Liver (tissue), 9 donors: ENCODE results near the gene GRID1. TPM values are rescaled to one million over a fixed set of nuclear protein-coding genes. Genes with fewer than 3 reads are reported as not detected.

Experiments used
- DNase-seq: peaks from one replicate; pipeline ENCODE4 v3.0.0-alpha.2; 2017; ENCODE audit warnings: low spot score
- H3K27ac ChIP-seq, 2 donors: one replicate each; pipeline ENCODE4 v1.7.0; 2013; ENCODE audit warnings: inconsistent platforms in 2 of 2, low read length in 2 of 2, control low read depth in 1 of 2, low read depth in 1 of 2, mild to moderate bottlenecking in 1 of 2
- H3K27me3 ChIP-seq, 4 donors: one replicate each; pipeline versions ENCODE4 v1.6.1 to v1.7.0; 2013; ENCODE audit warnings: low read length in 3 of 4, inconsistent platforms in 1 of 4, mild to moderate bottlenecking in 1 of 4, moderate library complexity in 1 of 4; ENCODE audit not compliant: control insufficient read depth in 4 of 4, insufficient read depth in 4 of 4
- H3K36me3 ChIP-seq, 4 donors: one replicate each; pipeline versions ENCODE4 v1.6.1 to v1.7.0; 2013; ENCODE audit warnings: low read length in 3 of 4, mild to moderate bottlenecking in 3 of 4, low read depth in 1 of 4, moderate library complexity in 1 of 4; ENCODE audit not compliant: control insufficient read depth in 4 of 4, insufficient read depth in 3 of 4
- H3K4me1 ChIP-seq, 4 donors: one replicate each; pipeline versions ENCODE4 v1.6.1 to v1.7.0; 2013; ENCODE audit warnings: low read length in 3 of 4, mild to moderate bottlenecking in 3 of 4, moderate library complexity in 1 of 4; ENCODE audit not compliant: control insufficient read depth in 4 of 4, insufficient read depth in 4 of 4
- H3K4me3 ChIP-seq, 3 donors: one replicate each; pipeline versions ENCODE4 v1.6.1 to v1.7.0; 2013; ENCODE audit warnings: low read length in 3 of 3, control low read depth in 1 of 3, low read depth in 1 of 3, mild to moderate bottlenecking in 1 of 3
- H3K9ac ChIP-seq, 2 donors: one replicate each; pipeline ENCODE4 v1.7.0; 2013; ENCODE audit warnings: low read length in 2 of 2, mild to moderate bottlenecking in 2 of 2, moderate library complexity in 2 of 2, control low read depth in 1 of 2, low read depth in 1 of 2
- H3K9me3 ChIP-seq, 4 donors: one replicate each; pipeline versions ENCODE4 v1.6.1 to v1.7.0; 2013; ENCODE audit warnings: low read length in 3 of 4; ENCODE audit not compliant: control insufficient read depth in 4 of 4
- ATF3 ChIP-seq: IDR thresholded peaks from 2 replicates; pipeline ENCODE4 v1.6.1; 2016; ENCODE audit warnings: antibody characterized with exemption
- EGR1 ChIP-seq, 2 donors: IDR thresholded peaks; 2 replicates each; pipeline ENCODE4 v1.6.1; 2016 to 2018; ENCODE audit warnings: antibody characterized with exemption in 2 of 2, low read depth in 2 of 2
- FOXA1 ChIP-seq: IDR thresholded peaks from 2 replicates; pipeline ENCODE4 v1.6.1; 2016; ENCODE audit warnings: antibody characterized with exemption
- FOXA2 ChIP-seq: IDR thresholded peaks from 2 replicates; pipeline ENCODE4 v1.6.1; 2016; ENCODE audit warnings: antibody characterized with exemption
- GABPA ChIP-seq, 2 donors: IDR thresholded peaks in 1 of 2; conservative IDR thresholded peaks in 1 of 2; 2 replicates each; pipeline ENCODE4 v1.6.1; 2016; ENCODE audit warnings: antibody characterized with exemption in 2 of 2, mild to moderate bottlenecking in 1 of 2, moderate library complexity in 1 of 2
- HNF4A ChIP-seq, 2 donors: conservative IDR thresholded peaks; 2 replicates each; pipeline ENCODE4 v1.6.1; 2016; ENCODE audit warnings: antibody characterized with exemption in 2 of 2, mild to moderate bottlenecking in 2 of 2
- HNF4G ChIP-seq: IDR thresholded peaks from 2 replicates; pipeline ENCODE4 v1.6.1; 2016; ENCODE audit warnings: antibody characterized with exemption
- JUND ChIP-seq, 2 donors: IDR thresholded peaks; 2 replicates each; pipeline ENCODE4 v1.6.1; 2016; ENCODE audit warnings: antibody characterized with exemption in 2 of 2
- MAX ChIP-seq: IDR thresholded peaks from 2 replicates; pipeline ENCODE4 v1.6.1; 2016; ENCODE audit warnings: antibody characterized with exemption
- NR2F2 ChIP-seq: IDR thresholded peaks from 2 replicates; pipeline ENCODE4 v1.6.1; 2016; ENCODE audit warnings: antibody characterized with exemption
- RAD21 ChIP-seq, 2 donors: IDR thresholded peaks; 2 replicates each; pipeline ENCODE4 v1.6.1; 2016; ENCODE audit warnings: antibody characterized with exemption in 2 of 2, mild to moderate bottlenecking in 2 of 2
- REST ChIP-seq: IDR thresholded peaks from 2 replicates; pipeline ENCODE4 v1.6.1; 2016; ENCODE audit warnings: antibody characterized with exemption, mild to moderate bottlenecking
- RXRA ChIP-seq, 2 donors: IDR thresholded peaks; 2 replicates each; pipeline ENCODE4 v1.6.1; 2017 to 2018; ENCODE audit warnings: antibody characterized with exemption in 2 of 2, mild to moderate bottlenecking in 1 of 2
- SP1 ChIP-seq: IDR thresholded peaks from 2 replicates; pipeline ENCODE4 v1.6.1; 2018; ENCODE audit warnings: antibody characterized with exemption, mild to moderate bottlenecking
- TAF1 ChIP-seq: conservative IDR thresholded peaks from 2 replicates; pipeline ENCODE4 v1.6.1; 2016; ENCODE audit warnings: antibody characterized with exemption, mild to moderate bottlenecking
- YY1 ChIP-seq: IDR thresholded peaks from 2 replicates; pipeline ENCODE4 v1.6.1; 2016; ENCODE audit warnings: antibody characterized with exemption, mild to moderate bottlenecking
- WGBS: extraction: QIAGEN DNeasy Blood & Tissue Kit; methylation state at CpG from one replicate; pipeline ENCODE4 v1.1.7; 2013; 5-methylcytosine and 5-hydroxymethylcytosine counted together
- polyA plus RNA-seq, 2 donors: library from polyadenylated mRNA; stranded (reverse) in 1 of 2; unstranded in 1 of 2; fragments of 200-250 nt in 1 of 2; fragments of >200 nt in 1 of 2; fragmentation: Nextera tagmentation in 1 of 2; extraction: Ambion mirVana in 1 of 2; gene quantifications; one replicate each; pipeline versions ENCODE4 v1.2.1 to v1.2.3, GENCODE V29; 2013 to 2015
- total RNA-seq, 2 donors: library from RNA; depleted of rRNA; stranded (reverse); fragments of >200 nt; gene quantifications; one replicate each; pipeline ENCODE4 v1.2.3, GENCODE V29; 2014
- TF ChIP-seq, protein P1 (sequence below): IDR thresholded peaks from 2 replicates; pipeline ENCODE4 v1.6.1; 2016; ENCODE audit warnings: antibody characterized with exemption
- TF ChIP-seq, protein P2 (sequence below): fragments of 150-350 bp; IDR thresholded peaks from 2 replicates; pipeline ENCODE4 v1.5.1; 2017; ENCODE audit warnings: improper control_type of control experiment, low read depth, low read length; ENCODE audit not compliant: missing input control
- donor health status: healthy.
- donor health status: healthy.
- donor health status: healthy.
- donor health status: healthy.
- donor health status: healthy.

Gene GRID1
- total and polyA plus RNA-seq, 4 donors = 0.09 to 0.17 (median 0.14) TPM; not detected in 1

DNA sequence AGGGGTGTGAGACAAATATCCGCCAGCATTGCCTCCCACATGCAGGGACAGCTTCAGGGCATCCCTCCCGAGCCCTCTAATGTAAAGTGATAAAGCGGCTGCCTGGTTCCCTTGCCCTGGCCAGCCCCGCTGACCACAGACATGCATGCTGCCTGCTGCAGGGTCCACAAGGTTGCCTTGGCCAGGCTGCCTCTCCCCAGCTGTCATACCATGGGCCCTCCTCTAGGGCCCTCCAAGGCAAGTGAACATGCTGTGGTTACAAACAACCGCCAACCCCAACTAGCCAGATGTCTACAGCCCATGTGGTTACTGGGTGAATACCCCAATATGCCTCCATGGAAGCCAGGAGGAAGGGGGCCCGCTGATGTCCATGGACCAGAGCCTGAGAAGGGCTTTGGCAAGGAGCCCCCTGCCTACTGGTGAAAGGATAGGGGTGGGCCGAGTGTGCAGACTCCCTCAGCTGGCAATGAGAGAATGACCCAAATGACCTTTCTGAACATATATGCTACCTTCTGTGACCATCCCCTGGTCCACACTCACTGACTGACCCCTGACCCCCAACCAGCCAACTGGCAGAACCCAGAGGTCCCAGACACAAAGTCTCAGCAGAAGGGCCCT is 37.4 kb downstream of the GRID1 start:
- Histone ChIP-seq H3K9me3 (no peaks in the 10 kb centered on the region), H3K36me3 (no peaks in the 10 kb centered on the region), H3K4me1 (no peaks in the 10 kb centered on the region), H3K27ac (no peak overlapping the region), H3K9ac (no peak overlapping the region), H3K27me3 (no peaks in the 10 kb centered on the region), H3K4me3 (no peak overlapping the region)
- DNase-seq = no peak
- WGBS = 86% methylated on average over 7 of the region's 7 CpGs
- TF ChIP-seq ATF3 (no peak), FOXA1 (no peak), GABPA (IDR thresholded peaks at IDR 0.05 in 1 of 2, conservative IDR thresholded peaks at IDR 0.05 in 1 of 2) (no peak), FOXA2 (no peak), SP1 (no peak), YY1 (no peak), RXRA (IDR thresholded peaks at IDR 0.05) (no peak), HNF4G (no peak), REST (no peak), MAX (no peak), NR2F2 (no peak), RAD21 (IDR thresholded peaks at IDR 0.05) (no peak), HNF4A (conservative IDR thresholded peaks at IDR 0.05) (no peak), TAF1 (no peak), EGR1 (IDR thresholded peaks at IDR 0.05; ENCODE audit: low read depth in 2 of 2) (no peak)
- TF ChIP-seq, protein P1, sequence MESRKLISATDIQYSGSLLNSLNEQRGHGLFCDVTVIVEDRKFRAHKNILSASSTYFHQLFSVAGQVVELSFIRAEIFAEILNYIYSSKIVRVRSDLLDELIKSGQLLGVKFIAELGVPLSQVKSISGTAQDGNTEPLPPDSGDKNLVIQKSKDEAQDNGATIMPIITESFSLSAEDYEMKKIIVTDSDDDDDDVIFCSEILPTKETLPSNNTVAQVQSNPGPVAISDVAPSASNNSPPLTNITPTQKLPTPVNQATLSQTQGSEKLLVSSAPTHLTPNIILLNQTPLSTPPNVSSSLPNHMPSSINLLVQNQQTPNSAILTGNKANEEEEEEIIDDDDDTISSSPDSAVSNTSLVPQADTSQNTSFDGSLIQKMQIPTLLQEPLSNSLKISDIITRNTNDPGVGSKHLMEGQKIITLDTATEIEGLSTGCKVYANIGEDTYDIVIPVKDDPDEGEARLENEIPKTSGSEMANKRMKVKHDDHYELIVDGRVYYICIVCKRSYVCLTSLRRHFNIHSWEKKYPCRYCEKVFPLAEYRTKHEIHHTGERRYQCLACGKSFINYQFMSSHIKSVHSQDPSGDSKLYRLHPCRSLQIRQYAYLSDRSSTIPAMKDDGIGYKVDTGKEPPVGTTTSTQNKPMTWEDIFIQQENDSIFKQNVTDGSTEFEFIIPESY = no peak

DNA sequence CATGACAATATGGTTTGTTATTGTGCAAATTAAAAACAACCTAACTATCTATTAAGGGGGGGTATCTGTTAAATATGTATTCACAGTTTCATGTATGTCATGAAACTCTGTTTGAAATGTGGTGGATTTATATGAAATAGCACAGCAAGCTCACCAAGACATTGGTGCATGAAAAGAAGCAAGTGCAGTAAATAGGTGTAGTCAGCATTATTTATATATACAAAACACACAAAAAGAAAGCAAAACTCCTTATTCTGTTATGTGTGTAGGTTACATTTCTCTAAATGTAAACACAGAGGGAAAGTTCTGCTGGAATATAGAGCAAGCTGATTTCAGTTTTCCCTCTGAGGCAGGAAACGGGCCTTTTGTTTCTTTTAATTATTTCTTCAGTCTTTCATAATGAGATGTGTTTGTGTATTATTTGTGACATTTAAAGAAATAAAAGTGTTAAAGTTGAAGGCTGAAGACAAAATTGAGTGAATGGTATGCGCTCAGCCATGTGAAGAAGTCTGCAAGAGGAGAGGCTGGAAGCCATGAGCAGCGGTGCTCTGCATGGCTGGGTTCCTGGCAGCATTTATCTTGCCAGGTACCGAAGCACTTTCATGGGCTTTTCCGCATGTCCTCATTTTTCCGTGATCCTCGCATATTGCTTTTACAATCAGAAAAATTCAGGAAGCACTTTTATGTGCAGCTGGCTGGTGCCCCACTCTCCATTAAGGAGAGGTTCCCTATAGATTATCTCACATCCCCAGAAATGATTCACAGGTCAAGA is 38.5 kb downstream of the GRID1 start:
- DNase-seq = no peak
- 84% methylated on average over 7 of the region's 7 CpGs for WGBS
- H3K27ac ChIP-seq = no peak overlapping the region
- no peak for TF ChIP-seq JUND (IDR thresholded peaks at IDR 0.05)
- TF ChIP-seq EGR1 (IDR thresholded peaks at IDR 0.05; ENCODE audit: low read depth in 2 of 2) = no peak
- TF ChIP-seq REST = no peak
- TF ChIP-seq, protein P2, sequence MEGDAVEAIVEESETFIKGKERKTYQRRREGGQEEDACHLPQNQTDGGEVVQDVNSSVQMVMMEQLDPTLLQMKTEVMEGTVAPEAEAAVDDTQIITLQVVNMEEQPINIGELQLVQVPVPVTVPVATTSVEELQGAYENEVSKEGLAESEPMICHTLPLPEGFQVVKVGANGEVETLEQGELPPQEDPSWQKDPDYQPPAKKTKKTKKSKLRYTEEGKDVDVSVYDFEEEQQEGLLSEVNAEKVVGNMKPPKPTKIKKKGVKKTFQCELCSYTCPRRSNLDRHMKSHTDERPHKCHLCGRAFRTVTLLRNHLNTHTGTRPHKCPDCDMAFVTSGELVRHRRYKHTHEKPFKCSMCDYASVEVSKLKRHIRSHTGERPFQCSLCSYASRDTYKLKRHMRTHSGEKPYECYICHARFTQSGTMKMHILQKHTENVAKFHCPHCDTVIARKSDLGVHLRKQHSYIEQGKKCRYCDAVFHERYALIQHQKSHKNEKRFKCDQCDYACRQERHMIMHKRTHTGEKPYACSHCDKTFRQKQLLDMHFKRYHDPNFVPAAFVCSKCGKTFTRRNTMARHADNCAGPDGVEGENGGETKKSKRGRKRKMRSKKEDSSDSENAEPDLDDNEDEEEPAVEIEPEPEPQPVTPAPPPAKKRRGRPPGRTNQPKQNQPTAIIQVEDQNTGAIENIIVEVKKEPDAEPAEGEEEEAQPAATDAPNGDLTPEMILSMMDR = no peak
- TF ChIP-seq ATF3 = no peak
- no peak for TF ChIP-seq NR2F2
- no peak for TF ChIP-seq GABPA (IDR thresholded peaks at IDR 0.05 in 1 of 2, conservative IDR thresholded peaks at IDR 0.05 in 1 of 2)
- TF ChIP-seq HNF4G = no peak
- no peak for TF ChIP-seq RXRA (IDR thresholded peaks at IDR 0.05)
- no peak for TF ChIP-seq HNF4A (conservative IDR thresholded peaks at IDR 0.05)
- TF ChIP-seq FOXA1 = no peak
- TF ChIP-seq MAX = no peak

More for the DNA sequence above, 38.5 kb downstream of the GRID1 start:
- Histone ChIP-seq H3K4me1 (no peaks in the 10 kb centered on the region), H3K27me3 (no peaks in the 10 kb centered on the region), H3K9me3 (no peaks in the 10 kb centered on the region), H3K36me3 (no peaks in the 10 kb centered on the region), H3K9ac (no peak overlapping the region), H3K4me3 (no peak overlapping the region)
